H54 (cell line): Measurements from ENCODE around the gene THBS3.
A peak's percentile ranks its signal among the peaks of the same experiment; 100 is the strongest.

Source experiments
- DNase-seq: peaks from one replicate; pipeline ENCODE4 v3.0.0; 2011; ENCODE audit warnings: low spot score, mixed read lengths; ENCODE audit not compliant: insufficient read length
- FAIRE-seq: peaks from 3 replicates; lab custom pipeline; 2011; peaks lifted over from hg19 to GRCh38; lab: Jason Lieb, UNC
- POLR2A ChIP-seq: IDR thresholded peaks from 2 replicates; pipeline ENCODE4 v1.6.1; 2011; ENCODE audit warnings: low read depth, mild to moderate bottlenecking, low read length

Gene THBS3

GRCh38 chr1:155181371-155182051 lies 26.2 kb downstream of the THBS3 start:
- no peak for TF ChIP-seq POLR2A
- no peak for DNase-seq
- no peak for FAIRE-seq

DNA sequence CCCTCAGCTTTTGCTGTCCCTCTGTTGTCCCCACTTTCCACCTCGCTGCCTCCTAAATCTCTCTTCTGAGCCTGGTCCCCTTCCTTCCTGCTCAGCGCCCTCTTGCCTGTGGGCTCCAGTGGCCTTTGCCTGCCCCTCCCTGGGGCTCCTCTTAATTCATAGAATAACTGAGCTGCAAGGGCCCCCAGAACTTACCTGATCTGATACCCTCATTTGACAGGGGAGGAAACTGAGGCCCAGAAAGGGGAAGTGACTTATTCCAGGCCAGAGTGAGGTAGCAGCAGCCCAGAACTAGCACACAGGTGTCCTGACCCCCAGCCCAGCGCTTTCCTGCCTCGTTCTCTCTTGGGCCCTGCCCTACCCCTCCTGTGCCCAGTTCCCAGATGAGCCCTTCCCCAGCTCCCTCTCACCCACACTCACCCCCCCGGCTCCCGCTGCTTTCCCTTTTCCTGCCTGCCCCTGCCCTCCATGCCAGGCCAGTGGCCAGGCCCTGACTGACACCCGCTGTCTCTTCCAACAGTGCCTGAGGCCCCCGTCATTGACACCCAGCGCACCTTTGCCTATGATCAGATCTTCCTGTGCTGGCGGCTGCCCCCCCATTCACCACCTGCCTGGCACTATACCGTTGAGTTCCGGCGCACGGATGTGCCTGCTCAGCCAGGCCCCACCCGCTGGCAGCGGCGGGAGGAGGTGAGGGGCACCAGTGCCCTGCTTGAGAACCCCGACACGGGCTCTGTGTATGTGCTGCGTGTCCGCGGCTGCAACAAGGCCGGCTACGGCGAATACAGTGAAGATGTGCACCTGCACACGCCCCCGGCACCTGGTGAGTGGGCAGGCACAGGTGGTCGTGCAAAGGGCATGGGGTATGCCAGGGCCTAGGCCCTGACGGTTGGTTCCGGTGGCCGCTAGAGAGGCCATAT lies 28.3 kb downstream of the THBS3 start:
- DNase-seq = no peak
- FAIRE-seq = no peak
- no peak for TF ChIP-seq POLR2A

DNA sequence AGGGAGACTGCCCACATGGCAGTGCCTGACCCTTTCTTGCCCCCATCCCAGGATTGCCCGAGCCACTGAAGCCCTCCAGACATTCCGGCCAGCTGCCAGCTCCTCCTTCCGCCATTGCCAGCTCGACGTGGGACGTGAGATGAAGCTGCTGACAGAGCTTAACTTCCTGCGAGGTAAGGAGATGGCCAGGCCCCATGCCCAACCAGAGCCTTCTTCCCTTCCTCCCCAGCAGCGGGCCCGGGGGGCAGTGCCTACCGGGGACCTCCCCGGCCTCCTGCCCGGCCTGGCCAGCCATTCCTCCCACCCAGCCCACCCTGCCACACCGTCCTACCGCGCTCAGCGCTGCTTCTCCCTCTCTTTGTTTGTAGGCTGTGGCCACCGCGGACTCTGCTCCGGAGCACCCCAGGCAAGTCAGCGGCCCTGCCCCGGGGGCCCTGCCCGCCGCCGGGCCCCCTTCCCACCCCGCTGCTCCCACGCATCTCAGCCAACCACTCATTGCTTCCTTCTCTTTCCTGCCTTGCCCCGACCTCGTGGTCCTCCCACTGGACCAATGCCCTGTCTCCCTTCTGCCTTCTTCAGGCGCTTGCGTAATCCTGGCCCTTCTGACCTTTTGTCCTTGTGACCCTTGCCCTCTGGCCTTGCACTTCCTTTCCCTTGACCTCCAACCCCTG lies 29.1 kb downstream of the THBS3 start:
- DNase-seq (no peak), FAIRE-seq (no peak)
- TF ChIP-seq POLR2A = no peak

GRCh38 chr1:155177918-155178281 lies 29.8 kb downstream of the THBS3 start:
- FAIRE-seq = no peak
- no peak for TF ChIP-seq POLR2A
- DNase-seq = no peak

GRCh38 chr1:155177192-155177917 lies 30.3 kb downstream of the THBS3 start:
- DNase-seq (no peak), FAIRE-seq (no peak)
- no peak for TF ChIP-seq POLR2A

DNA sequence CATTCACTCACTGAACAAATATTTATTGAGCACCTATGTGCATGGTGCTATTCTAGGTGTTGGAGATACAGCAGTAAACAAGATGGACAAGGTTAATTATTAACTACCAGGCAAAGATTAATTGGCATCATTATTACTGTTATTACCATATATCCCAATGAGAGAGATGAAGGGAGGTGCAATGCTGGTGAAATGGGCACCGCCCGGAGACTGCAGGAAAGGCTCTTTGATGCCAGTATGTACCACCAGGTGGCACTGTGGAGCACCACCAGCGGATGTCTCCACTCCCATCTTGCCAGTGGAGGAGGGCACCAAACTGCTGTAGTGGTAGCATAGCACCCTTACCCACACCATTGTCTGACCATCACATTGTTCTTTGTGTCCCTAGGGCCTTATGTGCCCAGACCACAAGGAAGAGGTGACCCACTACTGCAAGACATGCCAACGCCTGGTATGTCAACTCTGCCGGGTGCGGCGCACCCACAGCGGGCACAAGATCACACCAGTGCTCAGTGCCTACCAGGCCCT lies 31.1 kb downstream of the THBS3 start:
- peak; percentile 36 for FAIRE-seq
- TF ChIP-seq POLR2A = peak; percentile 45; the same call in 1 of the 2 replicates
- peak; percentile 95 for DNase-seq

- DNase-seq (no peak), FAIRE-seq (no peak)
- no peak for TF ChIP-seq POLR2A
These were observed 31.7 kb downstream of the THBS3 start for GRCh38 chr1:155175927-155176371.

GRCh38 chr1:155175281-155175926 lies 32.3 kb downstream of the THBS3 start:
- TF ChIP-seq POLR2A = no peak
- no peak for DNase-seq
- FAIRE-seq = no peak

DNA sequence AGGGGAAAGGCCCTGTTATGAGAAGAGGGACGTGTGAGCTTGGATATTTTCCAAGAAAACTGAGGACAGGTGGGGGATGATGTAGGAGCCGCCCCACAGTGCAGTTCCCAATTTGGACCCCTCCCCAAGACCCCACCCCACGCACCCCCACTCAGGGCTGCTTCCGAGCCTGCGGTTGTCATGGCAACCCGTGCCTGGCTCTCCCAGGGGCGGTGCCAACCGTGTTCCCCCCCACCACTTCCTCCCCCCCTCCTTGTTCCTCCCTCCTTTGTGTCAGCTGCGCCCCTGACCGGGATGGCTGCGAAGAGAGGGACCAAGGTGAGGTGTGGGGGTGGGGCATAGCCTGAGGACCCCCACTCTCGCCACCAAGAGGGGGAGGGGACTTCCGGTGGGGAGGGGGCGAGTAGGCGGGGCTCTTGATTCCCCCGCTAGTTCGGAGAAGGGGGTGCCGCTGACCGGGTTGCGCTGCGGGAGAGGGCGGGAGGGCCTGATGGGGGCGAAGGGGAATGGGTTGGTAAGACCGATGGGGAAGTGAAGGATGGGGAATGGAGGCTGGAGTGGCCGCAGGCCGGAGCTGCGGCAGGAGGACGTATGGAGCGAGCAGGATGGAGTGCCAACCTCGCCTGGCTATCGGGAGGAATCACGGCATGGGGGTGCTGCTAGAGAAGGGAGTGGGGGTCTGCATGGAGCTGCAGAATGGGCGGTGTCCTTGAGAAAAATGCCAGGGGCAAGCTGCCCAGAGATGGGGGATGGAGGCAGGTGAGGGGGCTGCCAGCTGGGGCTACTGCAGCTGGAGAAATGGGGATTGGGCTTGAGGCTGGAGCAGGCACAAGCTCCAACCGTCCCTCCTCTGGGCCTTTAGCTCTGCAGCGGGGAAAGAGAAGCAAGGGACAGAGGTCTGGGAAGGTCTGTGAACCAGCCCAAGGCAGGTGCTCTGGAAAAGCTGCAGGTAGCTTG lies 33.1 kb downstream of the THBS3 start:
- no peak for FAIRE-seq
- DNase-seq = no peak
- TF ChIP-seq POLR2A = no peak

GRCh38 chr1:155173478-155174323 lies 34.0 kb downstream of the THBS3 start, which contains the start of gene TRIM46:
Gene TRIM46, plus strand, starts transcription at chr1:155173849. Its CDS starts 118 bp downstream, at chr1:155173967.
- no peak for FAIRE-seq
- no peak for TF ChIP-seq POLR2A
- DNase-seq = peak; percentile 70

DNA sequence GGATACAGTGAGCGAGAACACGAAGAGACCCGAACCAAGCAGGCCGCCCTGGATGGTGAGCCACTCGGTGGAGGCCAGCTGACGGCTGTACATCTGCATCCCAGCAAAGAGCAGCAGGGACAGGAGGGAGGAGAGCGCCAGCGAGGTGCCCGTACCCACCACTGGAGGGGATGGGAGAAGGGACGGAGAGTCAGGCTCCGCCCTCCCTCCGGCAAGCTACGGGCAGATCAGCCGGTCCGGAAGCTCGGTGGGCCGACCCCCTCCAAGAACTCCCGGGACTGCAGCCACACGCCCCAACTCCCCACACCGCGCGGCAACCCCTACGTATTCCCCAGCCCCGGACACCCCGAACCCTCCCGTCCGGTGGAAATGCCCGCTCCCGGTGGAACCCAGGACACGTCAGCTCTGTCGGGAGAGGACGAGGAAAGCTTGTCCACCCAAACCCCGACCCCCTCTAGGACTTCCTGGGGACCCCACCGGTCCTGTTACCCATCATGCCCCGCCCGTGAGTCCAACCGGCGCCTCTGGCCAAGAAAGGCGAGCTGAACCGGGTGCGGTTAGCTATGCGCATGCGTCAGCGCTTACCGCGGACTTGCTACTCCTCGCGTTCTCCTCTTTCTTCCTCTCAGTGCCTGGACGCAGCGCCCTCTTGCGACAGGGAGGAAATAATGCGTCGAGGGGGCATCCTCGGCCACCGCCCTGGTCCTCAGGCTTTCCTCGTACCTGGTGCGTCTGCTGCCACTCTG lies 34.8 kb downstream of the THBS3 start, which contains the start of gene KRTCAP2:
TSS of gene KRTCAP2 (minus strand) at position 573 of the 746 bp plus-strand sequence. CDS start at position 493, 80 bp downstream.
- no peak for FAIRE-seq
- DNase-seq = peak; percentile 97
- peak; percentile 87 for TF ChIP-seq POLR2A
